ENCODE data around the gene NBPF6.
"Not testable (repeated sequence)": the region's sequence is repeated elsewhere in the genome, so short reads cannot be mapped to it uniquely, and the experiment has no call there.

The NBPF6 gene, protein sequence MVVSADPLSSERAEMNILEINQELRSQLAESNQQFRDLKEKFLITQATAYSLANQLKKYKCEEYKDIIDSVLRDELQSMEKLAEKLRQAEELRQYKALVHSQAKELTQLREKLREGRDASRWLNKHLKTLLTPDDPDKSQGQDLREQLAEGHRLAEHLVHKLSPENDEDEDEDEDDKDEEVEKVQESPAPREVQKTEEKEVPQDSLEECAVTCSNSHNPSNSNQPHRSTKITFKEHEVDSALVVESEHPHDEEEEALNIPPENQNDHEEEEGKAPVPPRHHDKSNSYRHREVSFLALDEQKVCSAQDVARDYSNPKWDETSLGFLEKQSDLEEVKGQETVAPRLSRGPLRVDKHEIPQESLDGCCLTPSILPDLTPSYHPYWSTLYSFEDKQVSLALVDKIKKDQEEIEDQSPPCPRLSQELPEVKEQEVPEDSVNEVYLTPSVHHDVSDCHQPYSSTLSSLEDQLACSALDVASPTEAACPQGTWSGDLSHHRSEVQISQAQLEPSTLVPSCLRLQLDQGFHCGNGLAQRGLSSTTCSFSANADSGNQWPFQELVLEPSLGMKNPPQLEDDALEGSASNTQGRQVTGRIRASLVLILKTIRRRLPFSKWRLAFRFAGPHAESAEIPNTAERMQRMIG

DNA sequence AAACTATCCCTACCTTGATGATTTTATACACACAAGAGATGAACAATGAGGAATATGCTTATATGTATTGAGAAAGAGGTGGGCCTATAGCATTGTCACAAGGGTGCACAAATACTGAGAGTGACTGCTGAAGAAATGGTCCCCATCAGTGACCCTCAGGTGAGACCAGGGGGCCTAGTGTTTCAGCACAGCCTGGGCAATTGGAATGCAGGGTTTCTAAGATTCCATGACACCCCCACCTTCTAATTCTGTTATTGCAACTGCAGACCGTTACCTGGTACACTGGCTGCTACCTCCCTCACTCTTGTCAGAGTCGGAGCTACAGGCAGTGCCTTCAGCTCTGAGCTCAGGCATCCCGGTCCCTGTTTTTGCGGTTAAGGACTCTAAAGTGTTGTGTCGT is at the start of gene NBPF6:
TSS of gene NBPF6 (plus strand) at position 301 of the 400 bp plus-strand sequence. CDS start 259 bp downstream, outside the sequence.
- not testable (repeated sequence) for H3K4me1 Mint-ChIP-seq; H3K27ac Mint-ChIP-seq; H3K4me3 Mint-ChIP-seq; H3K36me3 Mint-ChIP-seq; H3K9me3 Mint-ChIP-seq; ATAC-seq (ENCODE audit: low read depth); DNase-seq (ENCODE audit: low spot score in 2 of 2); H3K27me3 Mint-ChIP-seq

DNA sequence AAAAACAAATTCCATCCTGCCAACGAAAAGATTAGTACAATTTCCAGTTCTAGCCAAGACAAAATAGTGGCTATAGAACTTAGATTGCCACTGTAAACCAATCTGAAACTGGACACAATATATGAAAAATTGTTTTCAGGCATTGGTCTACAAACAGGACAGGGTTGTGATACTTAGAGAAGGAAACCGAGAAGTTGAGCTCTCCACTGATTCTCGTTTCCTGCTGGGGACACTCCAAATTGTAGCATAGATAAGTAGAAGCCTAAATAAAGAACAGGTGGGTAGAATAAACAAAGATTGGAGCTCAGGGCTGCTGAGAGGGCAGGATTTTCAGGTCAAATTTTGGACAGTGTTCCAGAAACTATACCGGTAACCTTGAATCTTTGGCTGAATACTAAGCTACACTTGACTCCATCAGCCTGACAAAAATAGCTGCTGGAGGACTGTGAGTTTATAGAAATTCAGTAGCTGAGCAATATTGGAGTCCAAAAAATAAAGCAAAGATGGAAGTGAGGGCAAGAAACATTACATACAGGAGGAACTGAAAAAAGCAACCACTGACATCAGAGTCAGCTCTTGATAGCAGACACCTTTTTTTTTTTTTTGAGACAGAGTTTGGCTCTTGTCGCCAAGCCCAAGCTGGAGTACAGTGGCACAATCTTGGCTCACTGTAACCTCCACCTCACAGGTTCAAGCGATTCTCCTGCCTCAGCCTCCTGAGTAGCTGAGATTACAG is 38.9 kb upstream of the NBPF6 start:
- not testable (repeated sequence) for H3K9me3 Mint-ChIP-seq; ATAC-seq (ENCODE audit: low read depth); H3K27me3 Mint-ChIP-seq; DNase-seq (ENCODE audit: low spot score in 2 of 2); H3K36me3 Mint-ChIP-seq; H3K4me1 Mint-ChIP-seq; H3K27ac Mint-ChIP-seq; H3K4me3 Mint-ChIP-seq

DNA sequence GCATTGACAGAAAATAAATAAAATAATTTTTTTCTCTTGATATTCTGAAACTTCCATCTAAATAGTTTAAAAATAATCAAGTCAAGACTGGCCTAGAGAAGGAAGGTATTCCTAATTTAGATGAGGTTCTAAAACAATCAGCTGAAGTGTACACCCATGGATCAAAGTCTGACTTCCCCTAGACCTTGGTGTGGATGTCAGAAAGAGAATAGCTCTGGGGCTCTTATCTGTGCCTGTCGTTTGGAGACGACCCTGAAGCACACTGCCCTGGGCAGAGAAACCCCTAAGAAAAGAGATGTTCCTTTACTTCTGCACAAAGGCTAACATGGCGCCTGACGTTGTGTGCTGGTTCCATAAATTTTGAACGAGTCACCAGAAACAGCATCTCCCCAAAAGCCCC is 30.0 kb upstream of the NBPF6 start:
- ATAC-seq (ENCODE audit: low read depth); H3K4me3 Mint-ChIP-seq; H3K27me3 Mint-ChIP-seq; DNase-seq (ENCODE audit: low spot score in 2 of 2); H3K9me3 Mint-ChIP-seq; H3K36me3 Mint-ChIP-seq; H3K4me1 Mint-ChIP-seq; H3K27ac Mint-ChIP-seq: not testable (repeated sequence)

DNA sequence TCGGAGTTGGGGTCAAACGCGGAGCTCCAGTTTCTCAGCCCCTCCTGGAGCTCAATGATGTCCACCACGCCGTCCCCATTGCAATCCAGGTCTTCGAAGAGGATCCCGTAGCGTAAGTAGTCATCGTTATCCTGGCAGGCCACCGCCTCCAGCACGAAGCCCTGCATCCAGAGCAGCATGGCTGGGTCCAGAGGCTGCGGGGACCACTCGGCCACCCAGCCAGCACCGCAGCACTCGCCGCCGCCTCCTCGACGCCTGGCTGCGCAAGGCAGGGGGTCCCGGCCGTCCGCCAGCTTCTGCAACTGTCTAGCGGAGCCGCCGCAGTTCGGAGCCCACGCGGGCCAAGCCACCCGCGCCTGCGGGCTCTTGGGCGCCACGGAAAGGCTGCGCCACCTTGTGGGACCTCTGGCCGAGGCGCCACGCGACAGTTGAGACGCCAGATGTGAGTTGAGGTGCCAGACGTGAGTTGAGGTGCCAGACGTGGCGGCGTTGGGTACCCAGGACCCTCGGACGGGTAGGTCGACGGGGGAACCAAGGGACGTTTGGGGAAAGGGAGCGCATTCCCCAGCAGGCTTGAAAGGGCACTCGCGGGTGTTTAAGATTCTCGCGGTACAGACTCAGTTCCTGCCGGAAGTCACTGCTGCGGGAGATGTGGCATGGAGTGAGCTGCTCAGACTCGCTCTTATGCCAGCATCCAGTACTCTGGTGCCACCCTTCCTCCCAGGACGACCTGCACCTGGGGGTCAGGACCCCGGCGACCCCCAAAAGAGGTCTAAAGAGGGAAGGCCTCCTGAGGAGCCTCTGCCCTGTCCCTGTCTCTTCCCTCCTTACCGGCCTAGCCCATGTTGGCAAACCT is 28.9 kb upstream of the NBPF6 start:
- not testable (repeated sequence) for H3K9me3 Mint-ChIP-seq; DNase-seq (ENCODE audit: low spot score in 2 of 2); H3K27me3 Mint-ChIP-seq; H3K4me3 Mint-ChIP-seq; H3K36me3 Mint-ChIP-seq; H3K27ac Mint-ChIP-seq; H3K4me1 Mint-ChIP-seq
- peak; percentile 91 for ATAC-seq (ENCODE audit: low read depth)

DNA sequence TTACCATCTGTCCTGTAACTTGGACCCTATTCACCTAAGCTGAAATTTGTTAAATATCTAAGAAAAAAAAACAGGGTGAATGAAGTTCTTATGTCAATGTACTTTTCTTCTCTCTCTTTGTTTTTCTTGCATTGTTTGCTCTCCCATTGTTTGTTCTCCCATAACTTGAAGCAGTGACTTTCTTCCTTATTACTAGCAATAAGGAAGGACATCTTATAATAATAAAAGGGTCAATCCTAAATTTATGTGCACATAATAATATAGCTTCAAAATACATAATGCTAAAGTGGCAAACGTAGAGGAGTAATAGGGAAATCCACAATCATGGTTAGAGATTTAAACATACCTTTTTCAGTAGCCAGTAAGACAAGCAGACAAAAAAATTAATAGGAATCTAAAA is 23.3 kb upstream of the NBPF6 start:
- H3K36me3 Mint-ChIP-seq; H3K27ac Mint-ChIP-seq; H3K4me3 Mint-ChIP-seq; H3K9me3 Mint-ChIP-seq; H3K4me1 Mint-ChIP-seq; H3K27me3 Mint-ChIP-seq; ATAC-seq (ENCODE audit: low read depth); DNase-seq (ENCODE audit: low spot score in 2 of 2): not testable (repeated sequence)

DNA sequence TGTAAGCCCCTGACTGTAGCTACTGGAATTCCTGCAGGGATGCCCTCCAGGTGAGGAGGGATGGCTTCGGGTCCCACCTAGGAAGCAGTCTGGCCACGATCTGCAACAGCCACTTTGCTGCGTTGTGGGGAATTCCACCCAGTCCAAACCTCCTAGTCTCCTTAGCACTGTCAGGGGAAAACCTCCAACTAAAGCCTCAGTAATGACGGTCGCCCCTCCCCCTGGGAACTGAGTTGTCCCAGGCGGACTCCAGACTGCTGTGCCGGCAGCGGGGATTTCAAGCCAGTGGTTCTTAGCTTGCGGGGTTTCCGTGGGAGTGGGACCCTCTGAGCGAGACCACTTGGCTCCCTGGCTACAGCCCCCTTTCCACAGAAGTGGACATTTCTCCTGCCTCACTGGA is 18.1 kb upstream of the NBPF6 start:
- not testable (repeated sequence) for H3K9me3 Mint-ChIP-seq; DNase-seq (ENCODE audit: low spot score in 2 of 2); ATAC-seq (ENCODE audit: low read depth); H3K27me3 Mint-ChIP-seq; H3K27ac Mint-ChIP-seq; H3K36me3 Mint-ChIP-seq; H3K4me3 Mint-ChIP-seq; H3K4me1 Mint-ChIP-seq

DNA sequence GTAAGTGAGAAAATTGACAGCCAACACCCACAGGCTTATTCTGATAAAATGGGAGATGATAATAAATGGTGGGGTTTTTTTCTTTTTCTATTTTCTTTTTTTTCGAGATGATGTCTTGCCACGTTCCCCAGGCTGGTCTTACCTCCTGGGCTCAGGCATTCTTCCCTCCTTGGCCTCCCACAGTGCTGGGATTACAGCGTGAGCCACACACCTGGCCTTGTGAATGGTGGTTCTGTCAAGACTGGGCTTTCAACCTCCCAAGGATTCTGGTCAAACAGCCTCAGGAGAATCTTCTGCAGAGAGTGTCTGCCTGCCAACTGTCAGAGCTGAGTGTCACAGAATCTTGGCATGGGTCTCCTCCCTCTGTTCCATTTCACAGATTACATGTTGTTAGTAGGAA is 16.7 kb upstream of the NBPF6 start:
- not testable (repeated sequence) for H3K9me3 Mint-ChIP-seq; DNase-seq (ENCODE audit: low spot score in 2 of 2); H3K4me3 Mint-ChIP-seq; ATAC-seq (ENCODE audit: low read depth); H3K27me3 Mint-ChIP-seq; H3K36me3 Mint-ChIP-seq; H3K4me1 Mint-ChIP-seq; H3K27ac Mint-ChIP-seq

DNA sequence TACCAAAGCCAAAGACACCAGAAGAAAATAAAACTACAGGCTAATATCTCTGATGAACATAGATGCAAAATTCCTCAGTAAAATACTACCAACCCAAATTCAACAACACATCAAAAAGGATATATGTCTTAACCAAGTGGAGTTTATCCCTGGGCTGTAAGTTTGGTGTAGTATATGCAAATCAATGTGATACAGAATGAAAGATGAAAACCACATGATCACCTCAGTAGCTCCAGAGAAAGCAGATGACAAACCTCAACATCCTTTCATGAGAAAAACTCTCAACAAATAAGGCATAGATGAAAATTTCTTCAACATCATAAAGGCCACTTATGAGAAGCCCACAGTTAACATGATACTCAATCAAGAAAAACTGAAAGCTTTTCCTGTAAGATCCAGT is 11.6 kb upstream of the NBPF6 start:
- DNase-seq (ENCODE audit: low spot score in 2 of 2); H3K27ac Mint-ChIP-seq; H3K9me3 Mint-ChIP-seq; H3K27me3 Mint-ChIP-seq; H3K4me1 Mint-ChIP-seq; H3K4me3 Mint-ChIP-seq; H3K36me3 Mint-ChIP-seq; ATAC-seq (ENCODE audit: low read depth): not testable (repeated sequence)

DNA sequence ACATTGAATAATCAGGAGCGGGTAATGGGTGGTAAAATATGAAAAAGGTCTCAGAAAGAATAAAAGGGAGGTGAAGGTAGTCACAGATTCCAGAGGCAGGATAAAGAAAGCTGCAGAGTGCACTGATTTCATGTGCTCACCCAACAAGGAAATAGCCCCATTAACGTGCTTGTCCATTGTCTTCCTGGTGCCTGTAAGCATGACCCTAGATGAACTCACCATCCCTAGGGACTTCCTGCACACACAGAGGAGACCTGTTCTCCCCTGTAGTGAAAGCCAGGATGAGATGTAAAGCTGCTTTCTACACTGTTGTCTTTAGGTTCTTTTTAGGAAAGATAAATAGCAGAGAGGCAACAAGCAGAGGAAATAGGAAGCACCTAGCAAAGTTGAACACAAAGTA is 4.4 kb downstream of the NBPF6 start:
- ATAC-seq (ENCODE audit: low read depth); DNase-seq (ENCODE audit: low spot score in 2 of 2); H3K4me1 Mint-ChIP-seq; H3K9me3 Mint-ChIP-seq; H3K27ac Mint-ChIP-seq; H3K36me3 Mint-ChIP-seq; H3K4me3 Mint-ChIP-seq; H3K27me3 Mint-ChIP-seq: not testable (repeated sequence)

DNA sequence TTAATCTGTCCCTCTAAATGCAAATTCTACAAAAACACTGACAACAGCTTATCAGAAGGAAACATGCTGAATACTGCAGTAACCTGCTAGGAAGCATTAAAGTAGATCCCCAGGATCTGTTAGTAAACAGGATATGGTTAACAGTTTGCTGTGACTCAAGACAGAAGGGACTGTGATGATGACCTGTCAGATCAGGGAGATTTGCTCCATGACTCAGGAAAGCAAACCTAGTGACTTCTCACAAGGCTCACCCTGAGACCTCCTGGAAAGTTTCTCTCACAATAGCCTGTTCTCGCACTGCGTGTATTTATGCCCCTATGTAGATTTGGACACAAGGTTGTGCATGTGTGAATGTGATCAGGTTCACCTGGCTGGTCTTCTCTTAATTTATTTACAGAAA is 8.5 kb downstream of the NBPF6 start:
- DNase-seq (ENCODE audit: low spot score in 2 of 2); H3K4me1 Mint-ChIP-seq; H3K27me3 Mint-ChIP-seq; ATAC-seq (ENCODE audit: low read depth); H3K36me3 Mint-ChIP-seq; H3K4me3 Mint-ChIP-seq; H3K27ac Mint-ChIP-seq; H3K9me3 Mint-ChIP-seq: not testable (repeated sequence)

DNA sequence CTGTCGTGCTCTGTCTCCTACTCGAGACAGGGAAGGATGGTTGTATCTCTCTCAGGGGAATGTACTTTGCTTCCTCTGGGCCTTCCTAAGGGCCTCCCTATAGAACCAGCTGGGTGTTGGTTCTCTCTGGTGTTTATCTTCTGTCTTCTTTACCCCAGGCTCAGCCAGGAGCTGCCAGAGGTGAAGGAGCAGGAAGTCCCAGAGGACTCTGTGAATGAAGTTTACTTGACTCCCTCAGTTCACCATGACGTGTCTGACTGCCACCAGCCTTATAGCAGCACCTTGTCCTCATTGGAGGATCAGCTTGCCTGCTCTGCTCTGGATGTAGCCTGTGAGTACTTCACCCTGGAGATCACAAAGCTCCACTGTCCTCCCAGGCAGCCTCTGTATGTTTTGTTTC is 11.6 kb downstream of the NBPF6 start:
- H3K36me3 Mint-ChIP-seq; ATAC-seq (ENCODE audit: low read depth); H3K4me3 Mint-ChIP-seq; H3K27ac Mint-ChIP-seq; H3K27me3 Mint-ChIP-seq; DNase-seq (ENCODE audit: low spot score in 2 of 2); H3K4me1 Mint-ChIP-seq; H3K9me3 Mint-ChIP-seq: not testable (repeated sequence)

DNA sequence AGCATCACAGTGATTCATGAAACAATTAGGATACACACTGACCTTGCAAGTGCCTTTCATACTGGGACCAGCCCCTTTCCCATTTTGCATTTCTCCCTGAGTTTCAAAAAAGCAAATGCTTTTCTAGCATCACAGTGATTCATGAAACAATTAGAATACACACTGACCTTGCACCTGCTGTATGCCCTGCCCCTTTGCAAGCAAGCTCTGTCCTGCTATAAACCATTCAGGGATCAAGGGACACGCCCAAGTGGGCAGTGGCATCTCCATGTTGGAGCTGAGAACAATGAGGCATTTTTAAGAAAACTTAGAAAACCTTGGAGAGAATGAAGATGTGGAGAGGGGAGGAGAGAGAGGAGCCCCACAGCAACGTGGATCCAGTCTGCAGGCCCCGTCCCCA is 13.8 kb downstream of the NBPF6 start:
- H3K27ac Mint-ChIP-seq; H3K36me3 Mint-ChIP-seq; H3K4me3 Mint-ChIP-seq; H3K9me3 Mint-ChIP-seq; H3K27me3 Mint-ChIP-seq; ATAC-seq (ENCODE audit: low read depth); DNase-seq (ENCODE audit: low spot score in 2 of 2); H3K4me1 Mint-ChIP-seq: not testable (repeated sequence)

DNA sequence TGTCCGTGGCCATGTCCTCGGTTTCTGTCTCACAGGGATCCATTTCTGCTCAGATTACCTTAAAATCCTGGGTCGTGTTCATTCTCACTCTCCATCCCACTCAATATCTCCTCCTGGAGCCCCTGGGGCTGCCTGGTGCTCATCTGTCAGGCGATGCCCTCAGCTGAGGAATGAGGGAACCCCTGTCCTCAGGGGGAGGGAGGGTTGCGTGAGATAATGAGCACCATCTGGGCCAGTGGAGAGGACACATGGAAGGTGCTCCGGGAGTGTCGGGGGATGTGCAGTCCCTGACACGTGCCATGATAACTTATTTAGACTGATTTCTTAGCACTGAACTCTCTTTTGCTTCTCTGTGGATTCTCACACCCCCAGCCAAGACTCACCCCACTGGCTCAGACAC is 16.0 kb downstream of the NBPF6 start:
- not testable (repeated sequence) for H3K4me3 Mint-ChIP-seq; H3K27ac Mint-ChIP-seq; DNase-seq (ENCODE audit: low spot score in 2 of 2); H3K36me3 Mint-ChIP-seq; H3K27me3 Mint-ChIP-seq; H3K4me1 Mint-ChIP-seq; H3K9me3 Mint-ChIP-seq; ATAC-seq (ENCODE audit: low read depth)

DNA sequence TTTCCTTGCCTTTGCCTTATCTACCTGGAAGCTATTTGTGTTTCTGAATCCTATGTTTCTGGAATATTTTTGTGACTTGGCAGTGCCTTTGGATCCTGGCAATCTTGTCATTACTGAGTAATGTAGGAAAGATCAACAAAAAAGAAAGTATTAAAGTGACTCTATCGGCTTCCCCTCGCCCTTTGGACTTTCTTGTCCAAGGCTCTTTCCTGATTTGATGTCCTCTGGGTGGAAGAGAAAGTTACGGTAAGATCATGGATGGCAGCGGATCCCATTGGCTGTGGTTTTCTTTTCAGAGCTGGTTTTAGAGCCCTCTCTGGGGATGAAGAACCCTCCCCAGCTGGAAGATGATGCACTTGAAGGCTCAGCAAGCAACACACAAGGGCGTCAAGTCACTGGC is 17.0 kb downstream of the NBPF6 start:
- not testable (repeated sequence) for DNase-seq (ENCODE audit: low spot score in 2 of 2); H3K27me3 Mint-ChIP-seq; H3K9me3 Mint-ChIP-seq; H3K4me1 Mint-ChIP-seq; ATAC-seq (ENCODE audit: low read depth); H3K36me3 Mint-ChIP-seq; H3K4me3 Mint-ChIP-seq; H3K27ac Mint-ChIP-seq

Measured in memory B cell (primary cell).